Activated naive CD4-positive, alpha-beta T cell treated with anti-CD3 and anti-CD28 coated beads, Interleukin-2, amount 50 U/mL, for 16 hours (primary cell): ENCODE measurements around the gene FNDC3B.

Experiments used
- DNase-seq: peaks from one replicate; pipeline ENCODE4 v3.0.0-alpha.2; 2020

The FNDC3B gene

GRCh38 chr3:172302203-172302602 lies 262.8 kb downstream of the FNDC3B start:
- DNase-seq: no peak

- DNase-seq: no peak
Observed at GRCh38 chr3:172303181-172303580, 263.8 kb downstream of the FNDC3B start.

- no peak for DNase-seq
Observed at GRCh38 chr3:172303941-172304558, 264.7 kb downstream of the FNDC3B start.

- no peak for DNase-seq
Observed at GRCh38 chr3:172305552-172305951, 266.2 kb downstream of the FNDC3B start.

- DNase-seq: no peak
Observed at GRCh38 chr3:172305974-172306373, 266.6 kb downstream of the FNDC3B start.

- DNase-seq: no peak
Observed at GRCh38 chr3:172307141-172307560, 267.8 kb downstream of the FNDC3B start.

- no peak for DNase-seq
Observed at GRCh38 chr3:172309059-172309458, 269.7 kb downstream of the FNDC3B start.

- DNase-seq: no peak
Observed at GRCh38 chr3:172309741-172310427, 270.5 kb downstream of the FNDC3B start.

GRCh38 chr3:172310428-172310760 lies 271.0 kb downstream of the FNDC3B start:
- DNase-seq: no peak

- no peak for DNase-seq
Observed at GRCh38 chr3:172311217-172311616, 271.8 kb downstream of the FNDC3B start.

- DNase-seq: no peak
Observed at GRCh38 chr3:172312001-172312400, 272.6 kb downstream of the FNDC3B start.

- DNase-seq: no peak
Observed at GRCh38 chr3:172312711-172313110, 273.3 kb downstream of the FNDC3B start.

- no peak for DNase-seq
Observed at GRCh38 chr3:172313671-172314070, 274.3 kb downstream of the FNDC3B start.

GRCh38 chr3:172314591-172315160 lies 275.3 kb downstream of the FNDC3B start:
- DNase-seq: no peak

GRCh38 chr3:172315401-172316091 lies 276.2 kb downstream of the FNDC3B start:
- DNase-seq: no peak

GRCh38 chr3:172316758-172317157 lies 277.4 kb downstream of the FNDC3B start:
- DNase-seq: no peak

- DNase-seq: no peak
Observed at GRCh38 chr3:172317481-172317880, 278.1 kb downstream of the FNDC3B start.

- no peak for DNase-seq
Observed at GRCh38 chr3:172317984-172318383, 278.6 kb downstream of the FNDC3B start.

- no peak for DNase-seq
Observed at GRCh38 chr3:172319595-172319994, 280.2 kb downstream of the FNDC3B start.

GRCh38 chr3:172320468-172320867 lies 281.1 kb downstream of the FNDC3B start:
- no peak for DNase-seq

- no peak for DNase-seq
Observed at GRCh38 chr3:172321035-172321434, 281.7 kb downstream of the FNDC3B start.

GRCh38 chr3:172323894-172324610 lies 284.7 kb downstream of the FNDC3B start:
- DNase-seq: no peak

GRCh38 chr3:172324611-172325203 lies 285.3 kb downstream of the FNDC3B start:
- DNase-seq: no peak
